Right renal cortex interstitium (tissue), 3 donors: Measurements from ENCODE around the gene LAIR2. TPM values are rescaled to one million over a fixed set of nuclear protein-coding genes. Genes with fewer than 3 reads are reported as not detected.
"Not testable (repeated sequence)": the region's sequence is repeated elsewhere in the genome, so short reads cannot be mapped to it uniquely, and the experiment has no call there.

Experiments used
- DNase-seq, 3 donors: peaks; one replicate each; pipeline ENCODE4 v3.0.0-alpha.2; 2013; ENCODE audit warnings: low read depth in 3 of 3, low spot score in 2 of 3
- polyA plus RNA-seq, 3 donors: library from polyadenylated mRNA; unstranded; fragments of 120-200 nt; gene quantifications; one replicate each; pipeline ENCODE4 v1.2.1, GENCODE V29; 2013; ENCODE audit not compliant: insufficient read length in 3 of 3

LAIR2 gene
- polyA plus RNA-seq, 3 donors: 0.27 TPM; not detected in 2

DNA sequence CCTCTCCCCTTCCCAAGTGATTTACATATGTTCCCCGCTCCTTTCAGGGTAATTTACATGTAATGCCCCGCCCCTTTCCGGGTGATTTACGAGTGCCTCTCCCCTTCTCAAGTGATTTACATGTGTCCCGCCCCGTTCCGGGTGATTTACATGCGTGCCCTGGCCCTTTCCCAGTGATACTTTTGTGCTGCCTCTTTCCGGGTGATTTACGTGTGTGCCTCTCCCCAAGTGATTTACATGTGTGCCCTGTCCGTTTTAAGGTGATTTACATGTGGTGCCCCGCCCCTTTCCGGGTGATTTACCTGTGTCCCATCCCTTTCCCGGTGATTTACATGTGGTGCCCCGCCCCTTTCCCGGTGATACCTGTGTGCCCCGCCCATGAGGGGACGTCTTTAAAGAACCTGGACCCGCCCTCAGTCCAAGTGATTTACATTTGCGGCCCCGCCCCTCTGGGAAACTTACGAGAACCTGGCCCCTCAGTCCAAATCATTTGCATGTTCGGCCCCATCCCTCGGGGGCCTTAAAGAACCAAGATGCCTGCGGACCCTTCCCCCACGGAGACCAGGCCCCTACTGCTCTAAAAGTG lies 38.5 kb upstream of the LAIR2 start:
- DNase-seq: peak in 2 of 3 donors; percentile 57 to 76

DNA sequence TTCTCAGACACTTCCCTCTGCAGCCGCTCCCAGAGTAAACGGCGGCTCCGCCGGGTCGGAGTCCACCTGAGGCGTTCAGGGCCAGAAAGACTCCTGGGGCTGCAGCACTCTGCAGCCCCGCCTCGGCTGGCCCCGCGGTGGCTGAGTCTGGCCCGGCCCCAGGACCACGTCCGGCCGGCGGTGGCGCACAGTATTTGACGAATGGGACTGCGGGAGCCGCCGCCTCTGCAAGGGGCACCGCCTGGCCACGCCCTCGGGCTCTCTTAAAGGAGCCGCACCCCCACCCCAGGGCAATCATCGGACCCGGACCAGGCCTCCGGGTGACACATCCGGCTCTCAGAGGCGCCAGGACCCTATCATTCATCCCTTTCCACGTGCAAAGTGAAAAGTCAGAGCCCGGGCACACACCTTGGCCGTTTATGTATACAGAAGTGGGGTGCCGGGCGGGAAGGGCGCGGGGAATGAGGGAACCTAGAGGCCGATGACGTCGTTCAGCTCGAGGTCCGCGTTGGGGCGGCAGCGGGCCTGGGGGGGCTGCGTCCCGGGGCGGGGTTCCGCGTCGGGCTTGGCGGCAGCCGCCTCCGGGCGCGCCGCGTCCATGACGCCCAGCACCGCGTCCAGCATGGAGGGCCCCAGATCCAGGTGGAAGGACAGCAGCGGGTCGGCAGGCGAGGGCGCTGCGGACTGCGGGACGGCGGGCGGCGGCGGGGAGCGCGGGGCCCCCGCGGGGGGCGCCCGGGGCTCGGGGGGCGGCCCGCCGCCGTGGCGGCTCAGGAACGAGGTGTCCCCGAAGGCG lies 37.8 kb upstream of the LAIR2 start:
- no peak for DNase-seq

DNA sequence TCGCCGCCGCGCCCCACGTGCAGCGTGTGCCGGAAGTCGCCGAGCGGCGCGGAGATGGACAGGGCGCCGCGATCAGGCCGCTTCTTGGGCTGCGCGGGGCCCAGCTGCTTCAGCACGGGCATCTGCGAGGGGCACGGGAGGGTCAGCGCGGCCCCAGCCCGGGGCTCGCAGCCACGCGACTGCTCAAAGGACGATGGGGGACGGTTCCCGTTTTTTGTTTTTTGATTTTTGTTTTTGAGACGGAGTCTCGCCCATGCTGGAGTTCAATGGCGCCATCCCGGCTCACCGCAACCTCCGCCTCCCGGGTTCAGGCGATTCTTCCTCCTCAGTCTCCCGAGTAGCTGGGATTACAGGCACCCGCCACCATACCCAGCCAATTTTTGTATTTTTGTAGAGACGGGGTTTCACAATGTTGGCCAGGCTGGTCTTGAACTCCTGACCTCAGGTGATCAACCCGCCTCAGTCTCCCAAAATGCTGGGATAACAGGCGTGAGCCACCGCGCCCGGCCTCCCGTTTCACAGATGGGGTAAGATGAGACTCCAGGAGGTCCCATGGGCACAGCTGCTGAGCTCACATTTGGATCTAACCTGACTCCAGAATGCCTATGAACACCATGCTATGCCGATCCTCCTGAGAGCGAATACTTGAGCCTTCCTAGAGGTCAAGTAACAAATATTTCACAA lies 37.1 kb upstream of the LAIR2 start:
- no peak for DNase-seq

DNA sequence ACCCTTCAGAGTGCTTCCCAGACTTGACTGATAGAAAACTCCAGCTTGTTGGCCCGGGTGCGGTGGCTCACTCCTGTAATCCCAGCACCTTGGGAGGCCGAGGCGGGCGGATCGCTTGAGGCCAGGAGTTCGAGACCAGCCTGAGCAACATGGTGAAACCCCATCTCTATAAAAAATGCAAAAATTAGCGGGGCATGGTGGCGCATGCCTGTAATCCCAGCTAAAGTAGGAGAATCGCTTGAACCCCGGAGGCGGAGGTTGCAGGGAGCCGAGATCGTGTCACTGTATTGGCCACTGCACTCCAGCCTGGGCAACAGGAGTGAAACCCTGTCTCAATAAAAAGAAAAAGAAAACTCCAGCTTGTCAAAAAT lies 36.5 kb upstream of the LAIR2 start:
- not testable (repeated sequence) for DNase-seq

DNA sequence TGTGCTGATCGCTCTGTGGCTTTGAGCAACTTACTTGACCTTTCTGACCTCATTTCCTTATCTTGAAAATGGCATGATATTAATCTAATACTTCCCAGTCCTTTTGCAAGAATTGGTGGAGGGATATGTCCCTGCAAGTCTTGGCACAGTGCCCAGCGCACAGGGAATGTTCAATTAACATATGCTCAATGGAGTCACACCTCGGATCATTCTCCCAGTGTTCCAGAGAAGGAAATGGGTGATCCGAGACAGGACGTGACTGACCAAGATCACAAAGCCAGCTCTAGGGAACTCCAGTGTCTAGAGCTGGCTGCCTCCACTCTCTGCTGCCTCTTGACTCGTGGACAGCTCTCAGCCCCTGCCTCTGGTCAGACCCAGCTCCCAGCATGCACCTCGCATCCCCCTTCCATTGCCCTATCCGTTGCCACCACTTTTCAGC lies 33.1 kb upstream of the LAIR2 start:
- no peak for DNase-seq

DNA sequence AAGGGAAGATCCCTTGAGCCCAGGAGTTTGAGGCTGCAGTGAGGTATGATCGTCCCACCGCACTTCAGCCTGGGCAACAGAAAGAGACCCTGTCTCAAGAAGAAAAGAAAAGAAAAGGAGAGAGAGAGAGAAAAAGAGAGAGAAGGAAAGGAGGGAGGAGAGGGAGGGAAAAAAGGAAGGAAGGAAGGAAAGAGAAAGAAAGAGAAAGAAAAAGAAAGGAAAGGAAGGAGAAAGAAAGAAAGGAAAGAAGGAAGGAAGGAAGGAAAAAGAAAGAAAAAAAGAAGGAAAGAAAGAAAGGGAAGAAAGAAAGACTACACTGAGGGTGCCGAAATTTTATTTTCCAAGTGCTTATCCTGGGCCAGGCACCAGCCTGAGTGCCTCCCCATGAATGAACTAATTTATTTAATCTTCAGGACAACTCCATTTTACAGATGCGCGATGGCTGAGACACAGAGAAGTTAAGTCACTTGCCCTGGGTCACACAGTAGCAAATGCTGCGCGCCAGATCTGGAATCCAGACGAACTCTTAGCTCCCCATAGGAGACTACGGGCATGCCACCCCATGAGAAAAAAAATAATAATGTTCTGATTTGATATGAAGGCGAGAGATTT lies 32.2 kb upstream of the LAIR2 start:
- DNase-seq: no peak

DNA sequence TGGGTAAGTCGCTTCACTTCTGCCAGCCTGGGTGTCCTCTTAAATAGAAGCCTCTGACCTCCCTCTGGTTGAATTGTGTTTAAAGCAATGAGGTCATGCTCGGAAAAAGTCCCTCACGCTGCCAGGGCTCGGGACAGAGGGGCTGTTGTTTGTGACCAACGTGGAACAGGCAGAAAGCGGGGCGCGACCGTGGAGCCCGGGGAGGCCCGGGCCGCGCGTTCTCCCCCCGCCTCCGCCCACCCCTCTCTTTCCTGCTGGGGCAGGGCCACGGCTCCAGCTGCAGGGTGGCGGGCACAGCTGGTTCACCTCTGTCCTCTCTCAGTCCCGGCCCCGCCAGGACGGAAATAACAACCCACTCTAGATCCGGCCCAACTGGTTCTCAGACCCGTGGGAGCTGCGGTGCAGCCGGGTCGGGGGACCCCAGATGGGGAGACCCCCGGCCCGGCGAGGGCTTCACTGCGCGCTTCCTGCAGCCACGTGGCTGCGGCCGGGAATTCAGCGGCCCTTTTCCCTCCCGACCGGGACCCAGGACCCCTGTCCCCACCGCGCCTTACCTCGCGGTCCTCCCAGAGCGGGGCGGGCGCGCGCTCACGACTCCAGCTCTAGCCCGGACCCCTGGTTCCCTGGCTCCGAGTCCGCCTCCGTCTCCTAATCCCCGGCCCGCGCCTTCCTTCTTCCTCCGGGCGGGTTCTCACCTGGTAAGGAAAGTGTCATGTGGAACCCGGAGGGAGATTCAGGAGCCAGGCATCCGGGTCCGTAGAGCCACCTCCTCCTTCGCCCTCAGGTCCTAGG lies 31.4 kb upstream of the LAIR2 start:
- no peak for DNase-seq

DNA sequence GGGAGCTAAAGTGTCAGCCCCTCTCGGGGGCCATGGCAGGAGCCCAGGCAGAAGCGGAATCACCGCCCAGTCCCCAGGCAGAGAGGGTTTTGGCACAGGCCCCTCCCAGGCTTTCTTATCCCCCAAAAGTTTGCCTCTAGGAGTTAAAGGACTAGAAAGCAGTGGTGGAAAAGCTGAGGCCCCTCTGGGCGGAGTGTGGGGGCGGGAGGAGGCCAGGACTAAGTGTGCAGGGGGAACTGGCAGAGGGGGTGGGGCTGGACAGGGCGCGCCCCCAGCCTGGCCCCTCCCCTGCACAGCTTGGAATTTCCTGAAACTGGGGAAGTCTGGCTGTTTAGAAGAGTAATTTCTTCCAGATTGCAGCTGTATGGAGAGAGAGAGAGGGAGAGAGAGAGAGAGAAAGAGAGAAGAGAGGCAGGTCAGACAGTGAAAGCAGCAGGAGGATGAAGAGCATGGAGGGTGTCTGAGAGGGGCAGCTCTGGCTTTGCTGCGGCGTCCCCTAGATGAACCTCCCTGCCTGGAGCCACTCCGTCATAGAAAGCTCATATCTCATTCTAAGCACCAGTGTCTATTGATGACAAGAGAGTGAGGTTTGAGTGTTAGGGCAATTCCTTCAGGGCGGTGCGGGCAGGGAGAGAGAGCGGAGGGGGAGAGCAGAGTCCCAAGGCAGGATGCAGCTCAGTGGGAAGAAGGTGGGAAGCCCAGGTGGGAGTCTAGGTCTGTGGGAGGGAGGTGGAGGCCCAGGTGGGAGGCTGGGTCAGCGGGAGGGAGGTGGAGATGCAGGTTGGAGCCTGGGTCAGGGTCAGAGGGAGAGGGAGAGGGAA lies 29.4 kb upstream of the LAIR2 start, which contains the start of gene CDC42EP5:
Gene CDC42EP5, minus strand, starts transcription at position 226 of the 821 bp plus-strand sequence. CDS start 7,749 bp downstream, outside the sequence.
- DNase-seq: peak in 2 of 3 donors; percentile 69 to 79

DNA sequence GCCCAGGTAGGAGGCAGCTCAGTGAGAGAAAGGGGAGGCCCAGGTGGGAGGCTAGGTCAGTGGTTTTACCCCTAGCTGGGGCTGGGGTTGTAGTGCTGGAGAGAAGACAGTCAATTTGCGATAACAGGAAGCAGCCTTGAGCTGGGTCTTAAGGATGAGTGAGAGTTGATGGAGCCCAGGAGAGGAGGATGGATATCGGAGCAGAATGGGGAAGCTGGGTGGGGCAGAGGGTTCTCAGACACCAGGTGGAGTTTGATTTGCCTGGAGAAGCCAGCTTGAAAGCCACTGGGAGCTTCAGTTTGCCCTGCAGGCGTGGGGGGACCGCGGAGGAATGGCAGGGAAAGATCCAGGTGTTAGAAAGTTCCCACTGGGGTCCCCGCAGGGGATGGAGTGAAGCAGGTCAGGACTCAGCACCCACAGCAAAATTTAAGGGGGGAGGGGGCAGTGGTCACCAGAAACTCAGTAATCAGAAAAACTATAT lies 28.7 kb upstream of the LAIR2 start:
- DNase-seq: no peak

DNA sequence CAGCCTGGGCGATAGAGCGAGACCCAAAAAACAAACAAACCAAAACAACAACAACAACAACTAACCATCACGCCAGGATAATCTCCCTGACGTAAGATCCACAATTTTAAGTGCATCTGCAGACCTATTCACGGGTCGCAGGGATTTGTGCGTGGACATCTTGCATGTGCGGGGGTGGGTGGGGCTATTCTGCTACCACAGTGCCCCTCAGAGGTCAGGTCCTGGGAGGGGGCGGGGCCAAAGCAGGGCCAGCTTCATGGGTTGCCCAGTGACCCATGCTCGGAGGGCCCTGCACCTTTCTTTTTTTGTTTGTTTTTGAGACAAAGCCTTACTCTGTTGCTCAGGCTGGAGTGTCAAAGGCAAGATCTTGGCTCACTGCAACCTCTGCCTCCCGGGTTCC lies 26.9 kb upstream of the LAIR2 start:
- DNase-seq: no peak

DNA sequence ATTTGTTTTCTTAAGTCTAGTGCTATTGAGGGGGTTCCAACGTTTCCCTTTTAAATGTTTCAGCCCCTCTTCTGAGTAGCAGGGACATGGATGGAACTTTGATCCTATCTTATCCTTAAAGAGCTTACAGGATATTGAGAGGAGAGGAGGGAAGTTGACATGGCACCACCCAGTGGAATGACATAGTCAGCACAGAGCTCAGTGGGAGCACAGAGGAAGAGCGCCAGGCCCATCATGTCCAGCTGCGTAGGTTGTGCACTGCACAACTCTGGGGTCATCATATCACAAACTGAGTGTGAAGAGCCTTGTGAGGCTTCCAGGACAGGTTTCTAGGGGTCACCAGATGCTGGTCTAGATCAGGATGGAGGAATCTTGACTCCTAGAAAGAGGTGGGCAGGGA lies 25.0 kb upstream of the LAIR2 start:
- no peak for DNase-seq

DNA sequence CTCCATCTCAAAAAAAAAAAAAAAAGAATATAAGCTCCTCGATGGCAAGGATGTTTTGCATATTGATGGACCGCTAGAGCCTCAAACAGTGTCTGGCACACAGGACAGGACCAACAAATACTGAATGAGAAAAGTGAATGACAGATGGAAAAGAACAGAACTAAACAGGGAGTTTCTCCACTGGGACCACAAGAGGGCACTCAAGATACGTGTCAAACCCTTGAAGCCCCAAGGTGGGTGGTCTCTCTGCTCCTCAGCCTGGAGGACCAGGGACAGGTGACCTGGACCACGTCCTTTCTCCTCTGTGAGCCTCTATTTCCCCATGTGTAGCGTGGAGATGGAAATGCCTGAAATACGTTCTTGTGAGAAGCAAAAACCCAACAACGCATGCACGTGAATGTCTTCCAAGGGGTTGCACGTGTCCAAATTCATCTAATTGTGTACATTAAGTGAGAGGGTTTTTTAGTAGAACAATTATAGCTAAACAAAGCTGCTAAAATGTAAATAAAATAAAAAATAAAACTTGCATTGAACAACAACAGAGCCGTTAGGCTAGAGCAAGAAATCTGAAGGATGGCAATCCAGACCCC lies 23.9 kb upstream of the LAIR2 start:
- no peak for DNase-seq

DNA sequence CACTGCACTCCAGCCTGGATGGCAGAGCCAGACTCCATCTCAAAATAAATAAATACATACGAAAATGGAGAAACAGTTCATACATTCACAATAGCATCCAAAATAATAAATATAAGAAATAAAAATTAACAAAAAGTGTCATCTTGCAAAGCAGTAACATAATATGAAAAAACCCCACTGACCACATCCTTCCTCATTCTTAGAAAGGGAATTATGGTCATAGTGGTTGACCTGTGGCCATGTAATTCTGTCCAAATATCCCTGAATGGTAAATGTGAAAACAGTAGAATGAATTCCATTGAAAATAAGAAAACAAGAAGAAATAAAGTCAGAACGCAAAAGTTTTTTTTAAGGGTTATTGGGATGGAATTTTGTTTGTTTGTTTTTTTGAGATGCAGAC lies 22.6 kb upstream of the LAIR2 start:
- DNase-seq: no peak

DNA sequence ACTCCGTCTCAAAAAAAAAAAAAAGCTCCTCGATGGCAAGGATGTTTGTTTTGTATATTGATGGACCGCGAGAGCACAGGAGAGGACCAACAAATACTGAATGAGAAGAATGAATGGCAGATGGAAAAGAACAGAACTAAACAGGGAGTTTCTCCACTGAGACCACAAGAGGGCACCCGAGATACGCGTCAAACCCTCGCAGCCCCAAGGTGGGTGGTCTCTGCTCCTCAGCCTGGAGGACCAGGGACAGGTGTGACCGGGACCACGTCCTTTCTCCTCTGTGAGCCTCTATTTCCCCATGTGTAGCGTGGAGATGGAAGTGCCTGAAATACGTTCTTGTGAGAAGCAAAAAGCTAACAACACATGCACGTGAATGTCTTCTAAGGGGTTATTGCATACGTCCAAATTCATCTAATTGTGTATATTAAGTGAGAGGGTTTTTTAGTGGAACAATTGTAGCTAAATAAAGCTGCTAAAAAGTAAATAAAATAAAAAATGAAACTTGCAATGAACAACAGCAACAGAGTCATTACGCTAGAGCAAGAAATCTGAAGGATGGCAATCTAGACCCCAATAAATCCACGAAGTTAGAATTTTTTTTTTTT lies 21.2 kb upstream of the LAIR2 start:
- DNase-seq: no peak

DNA sequence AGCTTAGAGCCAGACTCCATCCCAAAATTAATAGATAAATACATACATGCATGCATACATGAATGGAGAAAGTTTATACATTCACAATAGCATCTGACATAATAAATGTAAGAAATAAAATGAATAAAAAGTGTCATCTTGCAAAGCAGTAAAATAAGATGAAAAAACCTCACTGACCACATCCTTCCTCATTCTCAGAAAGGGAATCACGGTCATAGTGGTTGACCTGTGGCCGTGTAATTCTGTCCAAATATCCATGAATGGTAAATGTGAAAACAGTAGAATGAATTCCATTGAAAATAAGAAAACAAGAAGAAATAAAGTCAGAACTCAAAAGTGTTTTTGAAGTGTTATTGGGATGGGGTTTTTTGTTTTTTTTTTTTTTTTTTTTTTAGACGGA lies 19.7 kb upstream of the LAIR2 start:
- no peak for DNase-seq

DNA sequence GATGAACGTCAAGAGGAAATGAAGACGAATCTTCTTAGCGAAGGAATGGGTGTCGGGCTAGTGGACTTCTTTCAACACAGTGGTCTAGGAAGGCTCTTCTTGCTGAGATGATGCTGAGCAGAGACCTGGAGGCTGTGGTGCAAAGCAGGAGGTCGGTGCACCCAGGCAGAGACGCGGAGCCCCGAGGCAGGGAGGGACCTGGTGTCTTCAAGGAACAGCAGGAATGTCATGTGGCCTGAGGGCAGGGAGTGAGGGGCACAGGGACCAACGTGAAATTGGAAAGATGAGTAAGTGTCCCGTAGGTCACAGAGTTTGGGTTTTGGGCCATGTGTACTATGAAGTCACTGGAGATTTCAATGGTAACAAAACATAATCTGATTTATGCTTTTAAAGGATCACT lies 18.2 kb upstream of the LAIR2 start:
- no peak for DNase-seq

DNA sequence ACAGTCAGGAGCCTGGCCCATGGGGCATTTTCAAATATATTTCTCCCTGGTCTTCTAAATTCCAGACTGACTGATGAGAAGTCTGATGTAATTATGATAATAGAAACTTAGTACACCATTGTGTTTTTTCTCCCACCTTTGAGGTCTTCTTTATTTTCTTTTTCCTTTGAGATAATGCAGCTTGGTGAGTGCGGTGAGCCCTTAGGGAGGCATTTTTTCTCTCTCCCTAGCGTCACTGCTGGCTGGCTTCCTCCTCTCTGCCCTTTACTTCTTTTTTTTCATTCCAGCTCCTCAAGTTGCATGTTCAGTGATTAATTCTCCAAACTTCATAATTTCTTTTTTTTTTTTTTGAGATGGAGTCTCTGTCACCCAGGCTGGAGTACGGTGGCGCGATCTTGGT lies 16.8 kb upstream of the LAIR2 start:
- DNase-seq: no peak

DNA sequence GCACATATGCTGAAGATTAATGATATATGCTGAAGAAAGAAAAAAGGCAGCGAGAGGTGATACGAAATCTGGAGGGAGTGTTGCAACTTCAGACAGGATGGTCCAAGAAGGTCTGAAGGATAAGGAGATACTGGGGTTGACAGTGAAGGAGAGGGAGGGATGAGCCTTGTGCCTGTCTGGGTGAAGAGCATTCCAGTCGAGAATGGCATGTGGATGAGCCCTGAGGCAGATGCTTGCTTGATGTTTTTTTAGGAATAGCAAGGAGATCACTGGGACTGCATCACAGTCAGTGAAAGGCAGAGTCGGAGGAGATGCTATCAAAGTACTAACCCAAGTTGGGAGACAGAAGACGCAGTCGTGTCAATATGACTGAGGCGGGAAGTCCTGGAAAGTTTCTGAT lies 13.3 kb upstream of the LAIR2 start:
- DNase-seq: no peak

DNA sequence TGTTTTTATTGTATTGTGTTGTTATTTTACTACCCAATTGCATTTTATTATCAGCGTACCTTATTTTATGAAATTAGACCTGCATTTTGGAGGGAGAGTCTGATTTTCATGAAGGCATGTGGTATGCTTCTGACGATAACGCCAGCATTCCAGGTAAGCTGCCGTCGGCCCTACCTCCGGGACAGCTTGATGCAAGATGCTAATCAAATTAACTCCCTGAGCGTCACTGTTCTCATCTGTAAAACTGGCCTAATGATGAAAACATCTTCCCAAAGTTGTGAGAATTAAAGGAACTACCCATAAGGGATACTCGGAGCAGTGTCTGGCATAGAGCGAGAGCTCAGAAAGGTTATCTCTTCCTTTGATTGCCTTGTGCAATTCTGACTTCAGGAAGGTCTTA lies 12.9 kb upstream of the LAIR2 start:
- no peak for DNase-seq
